HUES48 (cell line): ENCODE results near the gene SMIM13.

Source experiments
- H3K27ac ChIP-seq: one replicate; pipeline ENCODE4 v1.7.0; 2013; ENCODE audit warnings: low read depth, low read length, inconsistent platforms
- H3K27me3 ChIP-seq: 2 replicates; pipeline ENCODE4 v1.6.1; 2013; ENCODE audit warnings: mild to moderate bottlenecking, low read length; ENCODE audit not compliant: control insufficient read depth, insufficient read depth
- H3K36me3 ChIP-seq: 2 replicates; pipeline ENCODE4 v1.6.1; 2013; ENCODE audit warnings: low read length; ENCODE audit not compliant: control insufficient read depth, insufficient read depth
- H3K4me1 ChIP-seq: 2 replicates; pipeline ENCODE4 v1.6.1; 2013; ENCODE audit warnings: mild to moderate bottlenecking, low read length; ENCODE audit not compliant: control insufficient read depth, insufficient read depth
- H3K4me3 ChIP-seq: 2 replicates; pipeline ENCODE4 v1.5.1; 2013; ENCODE audit warnings: mild to moderate bottlenecking, low read depth, low read length
- H3K9ac ChIP-seq: 2 replicates; pipeline ENCODE4 v1.6.1; 2013; ENCODE audit warnings: mild to moderate bottlenecking, low read depth, low read length, moderate library complexity
- H3K9me3 ChIP-seq: 2 replicates; pipeline ENCODE4 v1.6.1; 2013; ENCODE audit warnings: low read length; ENCODE audit not compliant: control insufficient read depth, insufficient read depth

SMIM13 gene

GRCh38 chr6:11093626-11094410 is at the start of gene SMIM13:
Gene SMIM13, plus strand, starts transcription at chr6:11093834. Its CDS starts 480 bp downstream, at chr6:11094314.
- Histone ChIP-seq H3K36me3 (no peaks in the 10 kb centered on the region), H3K9me3 (no peaks in the 10 kb centered on the region), H3K27ac (peak within 1 kb of the TSS; percentile 87), H3K4me1 (peaks cover 19% of the 10 kb centered on the region), H3K27me3 (no peaks in the 10 kb centered on the region), H3K9ac (peak within 1 kb of the TSS; percentile 94), H3K4me3 (peak within 1 kb of the TSS; percentile 97)

- Histone ChIP-seq H3K4me1 (peaks cover 8% of the 10 kb centered on the region; the same call in 1 of the 2 replicates), H3K9me3 (no peaks in the 10 kb centered on the region), H3K9ac (no peak within 1 kb of the TSS), H3K27me3 (peaks cover 60% of the 10 kb centered on the region), H3K4me3 (peak within 1 kb of the TSS; percentile 65), H3K36me3 (no peaks in the 10 kb centered on the region), H3K27ac (no peak within 1 kb of the TSS)
Observed at GRCh38 chr6:11043961-11044711, 49.5 kb upstream of the SMIM13 start, which contains the start of gene ELOVL2. Gene ELOVL2, minus strand, starts transcription at chr6:11044305. Its CDS starts 75 bp downstream, at chr6:11044230.

GRCh38 chr6:11044712-11045167 is 48.9 kb upstream of the SMIM13 start:
- H3K27me3 ChIP-seq: peaks cover 59% of the 10 kb centered on the region
- H3K4me1 ChIP-seq: 0 out of 2 replicates have a peak, but pooled peaks cover 7% of the 10 kb centered on the region
- H3K27ac ChIP-seq: no peak overlapping the region
- peak overlapping the region; percentile 65 for H3K4me3 ChIP-seq
- H3K9me3 ChIP-seq: no peaks in the 10 kb centered on the region
- no peak overlapping the region for H3K9ac ChIP-seq
- H3K36me3 ChIP-seq: no peaks in the 10 kb centered on the region

- Histone ChIP-seq H3K36me3 (no peaks in the 10 kb centered on the region), H3K4me3 (no peak overlapping the region), H3K9me3 (no peaks in the 10 kb centered on the region), H3K27me3 (0 out of 2 replicates have a peak, but pooled peaks cover 3% of the 10 kb centered on the region), H3K4me1 (no peaks in the 10 kb centered on the region), H3K27ac (no peak overlapping the region), H3K9ac (no peak overlapping the region)
Observed at GRCh38 chr6:11050731-11051130, 42.9 kb upstream of the SMIM13 start.

- Histone ChIP-seq H3K9ac (no peak overlapping the region), H3K36me3 (no peaks in the 10 kb centered on the region), H3K4me3 (no peak overlapping the region), H3K9me3 (no peaks in the 10 kb centered on the region), H3K27me3 (no peaks in the 10 kb centered on the region), H3K27ac (no peak overlapping the region), H3K4me1 (no peaks in the 10 kb centered on the region)
Observed at GRCh38 chr6:11053307-11053706, 40.3 kb upstream of the SMIM13 start.

- Histone ChIP-seq H3K36me3 (no peaks in the 10 kb centered on the region), H3K9me3 (no peaks in the 10 kb centered on the region), H3K4me1 (no peaks in the 10 kb centered on the region), H3K9ac (no peak overlapping the region), H3K27me3 (no peaks in the 10 kb centered on the region), H3K4me3 (no peak overlapping the region), H3K27ac (no peak overlapping the region)
Observed at GRCh38 chr6:11054722-11055121, 38.9 kb upstream of the SMIM13 start.

- no peak overlapping the region for H3K27ac ChIP-seq
- no peak overlapping the region for H3K9ac ChIP-seq
- no peak overlapping the region for H3K4me3 ChIP-seq
- no peaks in the 10 kb centered on the region for H3K27me3 ChIP-seq
- H3K36me3 ChIP-seq: no peaks in the 10 kb centered on the region
- H3K9me3 ChIP-seq: no peaks in the 10 kb centered on the region
- H3K4me1 ChIP-seq: no peaks in the 10 kb centered on the region
Observed at GRCh38 chr6:11055127-11055627, 38.5 kb upstream of the SMIM13 start.

- Histone ChIP-seq H3K27ac (no peak overlapping the region), H3K27me3 (no peaks in the 10 kb centered on the region), H3K4me3 (no peak overlapping the region), H3K36me3 (no peaks in the 10 kb centered on the region), H3K4me1 (no peaks in the 10 kb centered on the region), H3K9ac (no peak overlapping the region), H3K9me3 (no peaks in the 10 kb centered on the region)
Observed at GRCh38 chr6:11056871-11057270, 36.8 kb upstream of the SMIM13 start.

GRCh38 chr6:11058406-11058805 is 35.2 kb upstream of the SMIM13 start:
- H3K27ac ChIP-seq: no peak overlapping the region
- H3K4me3 ChIP-seq: no peak overlapping the region
- H3K9me3 ChIP-seq: no peaks in the 10 kb centered on the region
- H3K4me1 ChIP-seq: no peaks in the 10 kb centered on the region
- H3K36me3 ChIP-seq: no peaks in the 10 kb centered on the region
- no peak overlapping the region for H3K9ac ChIP-seq
- no peaks in the 10 kb centered on the region for H3K27me3 ChIP-seq

GRCh38 chr6:11062083-11062482 is 31.6 kb upstream of the SMIM13 start:
- Histone ChIP-seq H3K9ac (no peak overlapping the region), H3K36me3 (no peaks in the 10 kb centered on the region), H3K27ac (no peak overlapping the region), H3K4me1 (no peaks in the 10 kb centered on the region), H3K9me3 (no peaks in the 10 kb centered on the region), H3K27me3 (no peaks in the 10 kb centered on the region), H3K4me3 (no peak overlapping the region)

GRCh38 chr6:11062715-11063114 is 30.9 kb upstream of the SMIM13 start:
- H3K4me3 ChIP-seq: no peak overlapping the region
- H3K4me1 ChIP-seq: no peaks in the 10 kb centered on the region
- H3K27ac ChIP-seq: no peak overlapping the region
- no peaks in the 10 kb centered on the region for H3K36me3 ChIP-seq
- no peaks in the 10 kb centered on the region for H3K9me3 ChIP-seq
- no peak overlapping the region for H3K9ac ChIP-seq
- H3K27me3 ChIP-seq: no peaks in the 10 kb centered on the region
